ENCODE data around the gene DIAPH2.

DIAPH2 gene

GRCh38 chrX:97026406-97026805, 341.8 kb downstream of the DIAPH2 start:
- Histone ChIP-seq H3K4me1 (peaks cover 25% of the 10 kb centered on the region), H3K9me3 (no peaks in the 10 kb centered on the region), H3K36me3 (replicated peaks) (no peaks in the 10 kb centered on the region), H3K27me3 (ENCODE audit: low read depth) (no peaks in the 10 kb centered on the region), H3K4me3 (no peak overlapping the region)
- in situ Hi-C loops (cut with MboI; ENCODE audit: low sequenced_read_pairs) = no loop called here
- peak in 1 of 2 experiments; percentile 68 for DNase-seq (ENCODE audit: low spot score in 2 of 2)

DNA sequence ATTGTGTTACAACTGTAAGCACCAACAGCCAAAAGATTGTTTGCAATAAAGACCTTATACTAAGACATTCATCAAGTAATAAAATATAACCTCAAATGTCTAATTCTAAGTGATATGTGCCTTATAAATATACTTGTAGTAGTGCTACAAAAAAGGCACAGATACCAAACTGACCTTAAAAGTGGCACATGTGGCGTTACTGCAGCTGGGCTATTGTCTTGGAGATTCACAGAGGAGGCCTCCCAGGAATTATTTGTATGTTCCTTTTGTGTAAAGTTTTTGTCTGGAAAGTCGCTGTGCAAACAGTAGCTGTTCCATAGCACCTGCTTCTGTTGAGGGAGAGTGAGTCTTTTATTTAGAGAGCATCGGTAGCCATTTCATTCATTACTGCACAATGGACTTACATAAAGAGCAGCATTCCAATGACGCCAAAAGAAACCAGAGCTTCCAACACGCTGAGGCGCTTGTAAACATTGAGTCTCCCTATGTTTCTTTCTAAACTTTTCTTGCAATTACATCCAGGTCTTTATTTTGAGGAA, 342.8 kb downstream of the DIAPH2 start:
- H3K27me3 ChIP-seq (ENCODE audit: low read depth) = no peaks in the 10 kb centered on the region
- H3K4me1 ChIP-seq = peaks cover 17% of the 10 kb centered on the region
- no peak overlapping the region for H3K4me3 ChIP-seq
- H3K9me3 ChIP-seq = no peaks in the 10 kb centered on the region
- no peaks in the 10 kb centered on the region for H3K36me3 ChIP-seq (replicated peaks)
- peak; percentile 75 to 100 for DNase-seq (ENCODE audit: low spot score in 2 of 2)
- in situ Hi-C loops (cut with MboI; ENCODE audit: low sequenced_read_pairs) = no loop called here

DNA sequence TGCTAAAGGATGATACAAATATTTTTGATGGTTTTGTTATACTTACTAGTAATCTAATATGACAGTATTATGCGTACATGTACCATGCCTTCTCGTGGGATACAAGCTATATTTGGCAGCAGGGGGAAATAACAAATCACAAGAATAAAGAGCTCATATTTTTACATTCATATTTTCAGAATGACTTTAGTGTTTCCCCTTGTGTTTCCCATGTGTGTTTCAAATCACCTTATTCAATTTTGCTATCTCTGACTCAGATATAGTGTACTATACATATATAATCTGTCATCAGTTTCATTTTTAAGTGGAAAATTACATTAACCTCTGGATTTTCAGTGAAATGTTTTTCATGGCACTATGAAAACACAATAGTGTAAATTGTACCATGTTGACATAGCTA, 345.8 kb downstream of the DIAPH2 start:
- no peaks in the 10 kb centered on the region for H3K9me3 ChIP-seq
- no peak overlapping the region for H3K4me3 ChIP-seq
- no peak for DNase-seq (ENCODE audit: low spot score in 2 of 2)
- H3K27me3 ChIP-seq (ENCODE audit: low read depth) = no peaks in the 10 kb centered on the region
- in situ Hi-C loops (cut with MboI; ENCODE audit: low sequenced_read_pairs) = no loop called here
- H3K36me3 ChIP-seq (replicated peaks) = no peaks in the 10 kb centered on the region
- peaks cover 29% of the 10 kb centered on the region for H3K4me1 ChIP-seq

DNA sequence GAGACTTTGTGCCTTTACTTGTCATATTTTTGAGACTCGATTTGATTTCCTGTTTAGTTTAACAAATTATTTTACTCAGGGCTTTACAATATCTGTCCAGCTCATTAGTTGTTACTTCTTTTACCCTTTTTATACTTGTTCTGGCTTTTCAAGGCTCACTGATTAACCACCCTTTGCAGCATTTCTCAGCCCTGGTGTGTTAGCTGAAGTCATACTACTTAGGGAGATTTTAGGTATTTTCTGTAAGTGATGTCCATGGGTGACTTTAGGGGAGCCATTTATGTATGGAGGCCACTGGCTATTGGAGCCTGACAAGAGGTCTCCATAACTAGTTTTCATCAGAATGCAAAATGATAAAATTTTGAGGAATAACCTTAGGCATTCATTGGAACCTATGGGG, 346.3 kb downstream of the DIAPH2 start:
- H3K9me3 ChIP-seq = no peaks in the 10 kb centered on the region
- no peaks in the 10 kb centered on the region for H3K36me3 ChIP-seq (replicated peaks)
- in situ Hi-C loops (cut with MboI; ENCODE audit: low sequenced_read_pairs) = no loop called here
- no peaks in the 10 kb centered on the region for H3K27me3 ChIP-seq (ENCODE audit: low read depth)
- H3K4me3 ChIP-seq = no peak overlapping the region
- peaks cover 29% of the 10 kb centered on the region for H3K4me1 ChIP-seq
- no peak for DNase-seq (ENCODE audit: low spot score in 2 of 2)

GRCh38 chrX:97039363-97040029, 354.9 kb downstream of the DIAPH2 start:
- H3K27me3 ChIP-seq (ENCODE audit: low read depth) = no peaks in the 10 kb centered on the region
- peaks cover 8% of the 10 kb centered on the region for H3K4me1 ChIP-seq
- no peaks in the 10 kb centered on the region for H3K36me3 ChIP-seq (replicated peaks)
- no peak overlapping the region for H3K4me3 ChIP-seq
- DNase-seq (ENCODE audit: low spot score in 2 of 2) = peak in 1 of 2 experiments; percentile 37
- no peaks in the 10 kb centered on the region for H3K9me3 ChIP-seq
- in situ Hi-C loops (cut with MboI; ENCODE audit: low sequenced_read_pairs) = no loop called here

DNA sequence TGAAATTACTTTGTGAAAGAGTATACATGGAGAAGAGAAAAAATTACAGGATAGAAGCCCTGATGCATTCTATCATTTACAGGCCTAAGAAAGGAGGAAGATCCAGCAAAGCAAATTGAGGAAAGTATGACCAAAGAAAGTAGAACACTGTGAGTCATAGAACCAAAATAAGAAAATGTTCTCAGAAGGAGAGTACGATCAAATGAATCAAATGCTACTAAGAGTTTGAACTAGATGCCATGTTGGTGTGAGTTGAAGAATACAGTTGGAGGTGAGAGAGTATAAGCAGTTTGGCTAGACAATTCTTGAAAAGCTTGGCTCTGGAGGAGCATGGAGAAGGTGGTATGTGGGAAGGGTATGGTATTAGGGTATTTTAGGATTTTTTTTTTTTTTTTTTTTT, 360.8 kb downstream of the DIAPH2 start:
- H3K36me3 ChIP-seq (replicated peaks) = no peaks in the 10 kb centered on the region
- no peaks in the 10 kb centered on the region for H3K9me3 ChIP-seq
- H3K4me3 ChIP-seq = no peak overlapping the region
- H3K27me3 ChIP-seq (ENCODE audit: low read depth) = no peaks in the 10 kb centered on the region
- no peaks in the 10 kb centered on the region for H3K4me1 ChIP-seq
- in situ Hi-C loops (cut with MboI; ENCODE audit: low sequenced_read_pairs) = no loop called here
- DNase-seq (ENCODE audit: low spot score in 2 of 2) = no peak

DNA sequence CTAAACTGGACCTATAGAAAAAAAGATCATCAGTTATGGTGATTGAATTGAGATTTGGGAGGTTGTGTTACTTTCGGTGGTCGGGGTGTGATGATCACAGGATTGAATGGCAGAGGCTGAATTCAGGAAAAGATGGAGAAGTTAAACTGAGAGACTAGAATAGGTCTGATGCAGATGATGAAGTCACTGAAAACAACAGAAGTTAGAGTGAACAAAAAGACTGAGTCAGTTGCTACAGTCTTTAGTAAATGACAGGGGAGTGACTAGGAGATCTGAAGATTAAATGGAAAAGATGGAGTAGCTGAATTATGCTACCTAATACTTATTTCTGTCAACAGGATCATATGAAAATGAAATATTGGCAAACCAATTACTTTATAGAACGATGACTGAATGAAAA, 362.2 kb downstream of the DIAPH2 start:
- no peaks in the 10 kb centered on the region for H3K27me3 ChIP-seq (ENCODE audit: low read depth)
- no peaks in the 10 kb centered on the region for H3K4me1 ChIP-seq
- H3K9me3 ChIP-seq = no peaks in the 10 kb centered on the region
- DNase-seq (ENCODE audit: low spot score in 2 of 2) = no peak
- in situ Hi-C loops (cut with MboI; ENCODE audit: low sequenced_read_pairs) = no loop called here
- no peaks in the 10 kb centered on the region for H3K36me3 ChIP-seq (replicated peaks)
- no peak overlapping the region for H3K4me3 ChIP-seq

- in situ Hi-C loops (cut with MboI; ENCODE audit: low sequenced_read_pairs) = no loop called here
- Histone ChIP-seq H3K27me3 (ENCODE audit: low read depth) (no peaks in the 10 kb centered on the region), H3K9me3 (no peaks in the 10 kb centered on the region), H3K4me1 (no peaks in the 10 kb centered on the region), H3K4me3 (no peak overlapping the region), H3K36me3 (replicated peaks) (no peaks in the 10 kb centered on the region)
- DNase-seq (ENCODE audit: low spot score in 2 of 2) = no peak
Observed at GRCh38 chrX:97050392-97050791, 365.8 kb downstream of the DIAPH2 start.

DNA sequence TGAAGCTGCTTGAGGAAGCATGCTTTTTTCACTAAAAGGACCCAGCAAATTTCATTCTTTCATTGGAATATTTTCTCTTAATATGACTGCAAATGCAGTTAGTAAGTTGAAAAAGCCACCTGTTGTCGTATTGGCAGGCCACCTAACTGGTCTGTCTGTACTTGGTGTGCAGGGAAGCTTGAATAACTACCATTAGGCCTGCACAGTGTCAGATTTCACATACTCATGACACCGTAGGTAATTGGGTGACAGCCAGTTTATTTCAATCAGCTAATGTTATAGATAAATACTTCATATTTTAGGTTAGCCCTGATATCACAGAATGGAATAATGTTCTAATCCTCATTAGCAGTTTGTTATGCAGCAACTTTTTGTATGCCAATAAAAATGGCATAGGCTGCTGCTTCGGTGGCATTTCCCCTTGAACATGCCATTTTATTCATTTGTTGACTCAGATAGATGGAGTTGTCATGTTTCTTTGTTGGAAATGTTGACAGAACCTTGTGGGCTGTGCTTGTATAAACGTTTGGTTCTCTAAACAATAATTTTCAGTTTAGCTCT, 372.8 kb downstream of the DIAPH2 start:
- in situ Hi-C loops (cut with MboI; ENCODE audit: low sequenced_read_pairs) = no loop called here
- no peaks in the 10 kb centered on the region for H3K27me3 ChIP-seq (ENCODE audit: low read depth)
- DNase-seq (ENCODE audit: low spot score in 2 of 2) = no peak
- H3K9me3 ChIP-seq = no peaks in the 10 kb centered on the region
- no peak overlapping the region for H3K4me3 ChIP-seq
- H3K4me1 ChIP-seq = no peaks in the 10 kb centered on the region
- no peaks in the 10 kb centered on the region for H3K36me3 ChIP-seq (replicated peaks)

DNA sequence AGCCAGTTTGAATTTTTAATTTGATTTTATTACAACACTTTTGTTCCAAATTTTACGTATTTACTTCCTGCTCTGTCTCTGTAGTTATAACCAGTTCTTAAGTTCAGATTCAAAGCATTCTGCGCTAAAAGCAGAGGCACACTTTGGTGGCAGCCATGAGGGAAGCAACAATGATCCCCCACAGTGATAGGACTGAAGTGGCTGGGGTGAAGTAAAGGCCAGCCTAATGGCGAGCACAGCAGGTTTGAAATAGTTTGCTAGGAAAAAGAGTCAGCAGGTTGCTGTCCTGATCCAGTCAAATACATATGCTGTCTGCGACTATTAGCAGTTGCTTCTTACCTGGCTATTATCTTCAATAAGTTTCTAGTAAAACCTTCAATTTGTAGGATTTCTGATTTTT, 375.4 kb downstream of the DIAPH2 start:
- no peaks in the 10 kb centered on the region for H3K36me3 ChIP-seq (replicated peaks)
- H3K9me3 ChIP-seq = no peaks in the 10 kb centered on the region
- H3K27me3 ChIP-seq (ENCODE audit: low read depth) = no peaks in the 10 kb centered on the region
- no peak for DNase-seq (ENCODE audit: low spot score in 2 of 2)
- H3K4me3 ChIP-seq = no peak overlapping the region
- no peaks in the 10 kb centered on the region for H3K4me1 ChIP-seq
- in situ Hi-C loops (cut with MboI; ENCODE audit: low sequenced_read_pairs) = no loop called here

GRCh38 chrX:97065066-97065465, 380.4 kb downstream of the DIAPH2 start:
- Histone ChIP-seq H3K4me1 (no peaks in the 10 kb centered on the region), H3K9me3 (no peaks in the 10 kb centered on the region), H3K4me3 (no peak overlapping the region), H3K27me3 (ENCODE audit: low read depth) (no peaks in the 10 kb centered on the region), H3K36me3 (replicated peaks) (no peaks in the 10 kb centered on the region)
- DNase-seq (ENCODE audit: low spot score in 2 of 2) = no peak
- in situ Hi-C loops (cut with MboI; ENCODE audit: low sequenced_read_pairs) = no loop called here

GRCh38 chrX:97065973-97066372, 381.3 kb downstream of the DIAPH2 start:
- no peaks in the 10 kb centered on the region for H3K27me3 ChIP-seq (ENCODE audit: low read depth)
- in situ Hi-C loops (cut with MboI; ENCODE audit: low sequenced_read_pairs) = no loop called here
- H3K4me1 ChIP-seq = no peaks in the 10 kb centered on the region
- no peaks in the 10 kb centered on the region for H3K36me3 ChIP-seq (replicated peaks)
- no peaks in the 10 kb centered on the region for H3K9me3 ChIP-seq
- DNase-seq (ENCODE audit: low spot score in 2 of 2) = no peak
- no peak overlapping the region for H3K4me3 ChIP-seq

DNA sequence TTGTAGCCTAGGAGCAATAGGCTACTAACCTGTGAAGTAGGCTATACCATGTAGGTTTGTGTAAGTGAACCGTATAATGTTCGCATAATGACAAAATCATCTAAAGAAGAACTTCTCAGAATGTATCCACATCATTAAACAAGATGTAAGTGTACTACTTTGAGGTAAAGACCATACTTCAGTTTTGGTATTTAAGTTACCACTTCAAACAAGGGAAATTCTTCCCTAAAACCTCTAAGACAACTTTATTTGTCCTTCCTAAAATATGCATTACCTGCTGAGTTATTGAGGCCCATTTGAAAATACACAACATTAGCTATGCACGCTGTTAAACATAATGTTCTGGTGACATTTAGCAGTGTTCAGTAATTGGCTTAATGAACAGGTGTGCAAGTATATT, 381.7 kb downstream of the DIAPH2 start:
- no peak overlapping the region for H3K4me3 ChIP-seq
- DNase-seq (ENCODE audit: low spot score in 2 of 2) = no peak
- no peaks in the 10 kb centered on the region for H3K27me3 ChIP-seq (ENCODE audit: low read depth)
- in situ Hi-C loops (cut with MboI; ENCODE audit: low sequenced_read_pairs) = no loop called here
- no peaks in the 10 kb centered on the region for H3K9me3 ChIP-seq
- H3K4me1 ChIP-seq = no peaks in the 10 kb centered on the region
- no peaks in the 10 kb centered on the region for H3K36me3 ChIP-seq (replicated peaks)

- in situ Hi-C loops (cut with MboI; ENCODE audit: low sequenced_read_pairs) = no loop called here
- H3K9me3 ChIP-seq = no peaks in the 10 kb centered on the region
- DNase-seq (ENCODE audit: low spot score in 2 of 2) = no peak
- no peaks in the 10 kb centered on the region for H3K27me3 ChIP-seq (ENCODE audit: low read depth)
- no peaks in the 10 kb centered on the region for H3K36me3 ChIP-seq (replicated peaks)
- peaks cover 3% of the 10 kb centered on the region for H3K4me1 ChIP-seq
- no peak overlapping the region for H3K4me3 ChIP-seq
Observed at GRCh38 chrX:97070346-97070745, 385.7 kb downstream of the DIAPH2 start.

DNA sequence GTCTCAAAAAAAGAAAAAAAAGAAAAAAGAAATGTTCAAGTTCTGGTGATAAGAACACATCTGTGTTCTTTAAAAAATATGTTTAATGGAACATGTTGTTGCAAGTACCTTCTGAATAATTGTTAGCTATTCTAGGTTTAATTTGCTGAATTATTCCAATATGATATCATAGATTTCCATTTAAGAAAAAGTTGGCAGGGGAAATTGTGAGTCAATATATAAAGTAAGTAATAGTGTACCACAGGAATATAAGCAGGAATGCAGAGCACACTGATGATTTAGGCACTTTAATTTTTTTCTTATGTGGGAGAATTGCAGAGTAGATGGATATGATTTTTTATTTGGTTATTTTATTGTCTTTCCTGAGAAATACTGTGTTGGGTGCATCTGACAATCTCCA, 389.8 kb downstream of the DIAPH2 start:
- H3K4me3 ChIP-seq = no peak overlapping the region
- in situ Hi-C loops (cut with MboI; ENCODE audit: low sequenced_read_pairs) = no loop called here
- no peaks in the 10 kb centered on the region for H3K9me3 ChIP-seq
- peaks cover 9% of the 10 kb centered on the region for H3K4me1 ChIP-seq
- no peaks in the 10 kb centered on the region for H3K27me3 ChIP-seq (ENCODE audit: low read depth)
- no peaks in the 10 kb centered on the region for H3K36me3 ChIP-seq (replicated peaks)
- no peak for DNase-seq (ENCODE audit: low spot score in 2 of 2)

Measured in HAP-1 (cell line).